SK-N-SH (cell line): Measurements from ENCODE around the gene SIGLEC12. TPM values are rescaled to one million over a fixed set of nuclear protein-coding genes. Genes with fewer than 3 reads are reported as not detected.

Experiments
- CTCF ChIA-PET: fragments of 300-600, 350-600 bp; formaldehyde crosslinking; extraction: SDS; loops from one replicate; lab custom pipeline; 2021; lab: Yijun Ruan, JAX
- POLR2A ChIA-PET: fragments of 350-600 bp; sonication (Branson Sonifier 250); formaldehyde crosslinking; extraction: SDS; loops from one replicate; lab custom pipeline; 2020; ENCODE audit warnings: antibody characterized with exemption, inconsistent platforms; lab: Yijun Ruan, JAX
- DNase-seq: peaks from one replicate; pipeline ENCODE4 v3.0.0; 2012
- H2AFZ ChIP-seq: fragments of 200-600 bp; sonication (generic); 2 replicates; pipeline ENCODE4 v1.8.1; 2016; ENCODE audit warnings: antibody characterized with exemption, mild to moderate bottlenecking, low read depth
- H3F3A ChIP-seq: fragments of 200-600 bp; sonication (generic); replicated peaks from 2 replicates; pipeline ENCODE3; 2016; ENCODE audit warnings: antibody characterized with exemption, mild to moderate bottlenecking; ENCODE audit not compliant: insufficient read depth
- H3K27ac ChIP-seq, 2 experiments: fragments of 200-500 bp in 1 of 2; fragments of 200-600 bp in 1 of 2; sonication (Bioruptor generic) in 1 of 2; sonication (generic), shearing (Covaris generic) in 1 of 2; 2 replicates each; pipeline versions ENCODE4 v1.5.1 to v1.6.1; 2014 to 2016; ENCODE audit warnings: low read depth in 2 of 2, inconsistent platforms in 1 of 2, low read length in 1 of 2, mild to moderate bottlenecking in 1 of 2, mixed read lengths in 1 of 2
- H3K27me3 ChIP-seq: fragments of 200-600 bp; sonication (generic), shearing (Covaris generic); 2 replicates; pipeline ENCODE4 v1.6.1; 2016; ENCODE audit warnings: mixed run types; ENCODE audit not compliant: insufficient read depth
- H3K36me3 ChIP-seq, 2 experiments: fragments of 200-500 bp in 1 of 2; fragments of 200-600 bp in 1 of 2; sonication (Bioruptor generic) in 1 of 2; sonication (generic) in 1 of 2; replicated peaks in 1 of 2; 2 replicates each; pipeline versions ENCODE3 to v1.5.1; 2014 to 2016; ENCODE audit warnings: low read length in 1 of 2, mild to moderate bottlenecking in 1 of 2; ENCODE audit not compliant: insufficient read depth in 2 of 2, control insufficient read depth in 1 of 2
- H3K4me1 ChIP-seq, 2 experiments: fragments of 200-500 bp in 1 of 2; fragments of 200-600 bp in 1 of 2; sonication (Bioruptor generic) in 1 of 2; sonication (generic), shearing (Covaris generic) in 1 of 2; 2 replicates each; pipeline versions ENCODE4 v1.5.1 to v1.6.1; 2014 to 2016; ENCODE audit warnings: low read depth in 1 of 2, low read length in 1 of 2, mixed run types in 1 of 2; ENCODE audit not compliant: insufficient read depth in 2 of 2, control insufficient read depth in 1 of 2
- H3K4me2 ChIP-seq: fragments of 200-600 bp; sonication (generic), shearing (Covaris generic); 2 replicates; pipeline ENCODE4 v1.6.1; 2017; ENCODE audit warnings: mixed run types
- H3K4me3 ChIP-seq, 2 experiments: fragments of 200-500 bp in 1 of 2; fragments of 200-600 bp in 1 of 2; sonication (Bioruptor generic) in 1 of 2; sonication (generic), shearing (Covaris generic) in 1 of 2; 2 replicates each; pipeline versions ENCODE4 v1.5.1 to v1.8.1; 2014 to 2016; ENCODE audit warnings: low read depth in 2 of 2, inconsistent platforms in 1 of 2, low read length in 1 of 2, mild to moderate bottlenecking in 1 of 2, mixed read lengths in 1 of 2, moderate library complexity in 1 of 2
- H3K79me2 ChIP-seq: fragments of 200-600 bp; sonication (generic); 2 replicates; pipeline ENCODE4 v1.8.1; 2017; ENCODE audit warnings: mild to moderate bottlenecking; ENCODE audit not compliant: insufficient read depth
- H3K9ac ChIP-seq: fragments of 200-600 bp; sonication (generic); 2 replicates; pipeline ENCODE4 v1.6.1; 2017; ENCODE audit warnings: mixed run types
- H3K9me2 ChIP-seq: fragments of 200-600 bp; sonication (generic); 2 replicates; pipeline ENCODE4 v1.6.1; 2017; ENCODE audit warnings: mixed run types
- H3K9me3 ChIP-seq: fragments of 200-600 bp; sonication (generic); 2 replicates; pipeline ENCODE4 v1.6.1; 2017; ENCODE audit warnings: mixed run types, mild to moderate bottlenecking, moderate library complexity
- H4K20me1 ChIP-seq: fragments of 200-600 bp; sonication (generic); 2 replicates; pipeline ENCODE4 v1.6.1; 2017; ENCODE audit warnings: mild to moderate bottlenecking, mixed run types; ENCODE audit not compliant: insufficient read depth
- EP300 ChIP-seq, 2 experiments: IDR thresholded peaks; 2 replicates each; pipeline versions ENCODE4 v1.4.0 to v1.6.1; 2012; ENCODE audit warnings: borderline replicate concordance in 1 of 2, low read depth in 1 of 2, low read length in 1 of 2
- MEF2A ChIP-seq: IDR thresholded peaks from 2 replicates; pipeline ENCODE4 v1.4.0; 2012; ENCODE audit warnings: low read depth, borderline replicate concordance
- MXI1 ChIP-seq: IDR thresholded peaks from 2 replicates; pipeline ENCODE4 v1.6.1; 2012; ENCODE audit warnings: mild to moderate bottlenecking, low read depth, low read length, improper control_type of control experiment
- NFIC ChIP-seq: IDR thresholded peaks from 2 replicates; pipeline ENCODE4 v1.4.0; 2012; ENCODE audit warnings: borderline replicate concordance
- RAD21 ChIP-seq: IDR thresholded peaks from 2 replicates; pipeline ENCODE4 v1.6.1; 2012; ENCODE audit warnings: mild to moderate bottlenecking, low read length
- SIN3A ChIP-seq: IDR thresholded peaks from 2 replicates; pipeline ENCODE4 v1.6.1; 2012; ENCODE audit warnings: low read depth, mild to moderate bottlenecking, low read length, moderate library complexity, borderline replicate concordance
- USF1 ChIP-seq: IDR thresholded peaks from 2 replicates; pipeline ENCODE4 v1.4.0; 2012; ENCODE audit warnings: low read depth, borderline replicate concordance
- WGBS: methylation state at CpG from one replicate; pipeline ENCODE4 v1.1.6; 2017; ENCODE audit warnings: low lambda C conversion rate; 5-methylcytosine and 5-hydroxymethylcytosine counted together
- polyA plus RNA-seq, 3 experiments: library from polyadenylated mRNA; depleted of rRNA; stranded (reverse); fragments of >200 nt; gene quantifications; 2 replicates each; pipeline ENCODE4 v1.2.3, GENCODE V29; 2012
- TF ChIP-seq, protein P1 (sequence below): IDR thresholded peaks from 2 replicates; pipeline ENCODE4; 2012
- TF ChIP-seq, protein P2 (sequence below): IDR thresholded peaks from 2 replicates; pipeline ENCODE4 v1.4.0; 2012; ENCODE audit warnings: low read depth
- TF ChIP-seq, protein P3 (sequence below): fragments of 150-350 bp; IDR thresholded peaks from 2 replicates; pipeline ENCODE4 v1.6.1; 2017; ENCODE audit warnings: antibody characterized with exemption, low read length, low read depth, borderline replicate concordance
- TF ChIP-seq, protein P4 (sequence below): IDR thresholded peaks from 2 replicates; pipeline ENCODE4 v1.6.1; 2012; ENCODE audit warnings: mild to moderate bottlenecking, low read depth, low read length, moderate library complexity
- TF ChIP-seq, protein P5 (sequence below): fragments of 150-350 bp; IDR thresholded peaks from 2 replicates; pipeline ENCODE4 v1.6.1; 2016; ENCODE audit warnings: mild to moderate bottlenecking, low read depth, low read length

The SIGLEC12 gene
- polyA plus RNA-seq, 1 of the 3 experiments (the other 2 are of a cell fraction): not detected

DNA sequence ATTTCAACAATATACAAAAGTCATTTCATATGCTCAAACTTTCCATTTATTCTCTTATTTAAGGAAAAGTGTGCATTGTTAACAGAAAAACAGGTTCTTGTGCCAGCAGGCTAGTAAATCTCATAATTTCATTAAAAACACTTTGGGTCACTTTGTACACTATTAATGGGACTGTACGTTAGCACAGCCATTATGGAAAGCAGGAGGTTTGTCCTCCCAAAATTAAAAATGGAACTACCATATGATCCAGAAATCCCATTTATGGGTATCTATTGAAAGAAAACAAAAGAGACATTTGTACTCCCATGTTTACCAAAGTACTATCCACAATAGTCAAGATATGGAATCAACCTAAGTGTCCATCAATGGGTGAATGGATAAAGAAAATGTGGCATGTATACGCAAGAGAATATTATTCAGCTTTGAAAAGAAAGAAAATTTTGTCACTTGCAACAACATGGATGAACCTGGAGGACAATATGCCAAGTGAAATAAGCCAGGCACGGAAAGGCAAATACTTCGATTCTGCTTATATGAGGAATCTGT is 38.3 kb upstream of the SIGLEC12 start:
- TF ChIP-seq NFIC: no peak
- TF ChIP-seq, protein P1, sequence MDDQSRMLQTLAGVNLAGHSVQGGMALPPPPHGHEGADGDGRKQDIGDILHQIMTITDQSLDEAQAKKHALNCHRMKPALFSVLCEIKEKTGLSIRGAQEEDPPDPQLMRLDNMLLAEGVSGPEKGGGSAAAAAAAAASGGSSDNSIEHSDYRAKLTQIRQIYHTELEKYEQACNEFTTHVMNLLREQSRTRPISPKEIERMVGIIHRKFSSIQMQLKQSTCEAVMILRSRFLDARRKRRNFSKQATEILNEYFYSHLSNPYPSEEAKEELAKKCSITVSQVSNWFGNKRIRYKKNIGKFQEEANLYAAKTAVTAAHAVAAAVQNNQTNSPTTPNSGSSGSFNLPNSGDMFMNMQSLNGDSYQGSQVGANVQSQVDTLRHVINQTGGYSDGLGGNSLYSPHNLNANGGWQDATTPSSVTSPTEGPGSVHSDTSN: no peak
- TF ChIP-seq SIN3A: no peak
- no peak for TF ChIP-seq RAD21
- TF ChIP-seq, protein P2, sequence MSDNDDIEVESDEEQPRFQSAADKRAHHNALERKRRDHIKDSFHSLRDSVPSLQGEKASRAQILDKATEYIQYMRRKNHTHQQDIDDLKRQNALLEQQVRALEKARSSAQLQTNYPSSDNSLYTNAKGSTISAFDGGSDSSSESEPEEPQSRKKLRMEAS: no peak
- TF ChIP-seq MEF2A: no peak
- TF ChIP-seq, protein P3, sequence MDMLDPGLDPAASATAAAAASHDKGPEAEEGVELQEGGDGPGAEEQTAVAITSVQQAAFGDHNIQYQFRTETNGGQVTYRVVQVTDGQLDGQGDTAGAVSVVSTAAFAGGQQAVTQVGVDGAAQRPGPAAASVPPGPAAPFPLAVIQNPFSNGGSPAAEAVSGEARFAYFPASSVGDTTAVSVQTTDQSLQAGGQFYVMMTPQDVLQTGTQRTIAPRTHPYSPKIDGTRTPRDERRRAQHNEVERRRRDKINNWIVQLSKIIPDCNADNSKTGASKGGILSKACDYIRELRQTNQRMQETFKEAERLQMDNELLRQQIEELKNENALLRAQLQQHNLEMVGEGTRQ: no peak
- TF ChIP-seq EP300 (IDR thresholded peaks at IDR 0.05; ENCODE audit: borderline replicate concordance in 1 of 2, low read depth in 1 of 2, low read length in 1 of 2): no peak
- no peak for TF ChIP-seq USF1
- TF ChIP-seq, protein P4, sequence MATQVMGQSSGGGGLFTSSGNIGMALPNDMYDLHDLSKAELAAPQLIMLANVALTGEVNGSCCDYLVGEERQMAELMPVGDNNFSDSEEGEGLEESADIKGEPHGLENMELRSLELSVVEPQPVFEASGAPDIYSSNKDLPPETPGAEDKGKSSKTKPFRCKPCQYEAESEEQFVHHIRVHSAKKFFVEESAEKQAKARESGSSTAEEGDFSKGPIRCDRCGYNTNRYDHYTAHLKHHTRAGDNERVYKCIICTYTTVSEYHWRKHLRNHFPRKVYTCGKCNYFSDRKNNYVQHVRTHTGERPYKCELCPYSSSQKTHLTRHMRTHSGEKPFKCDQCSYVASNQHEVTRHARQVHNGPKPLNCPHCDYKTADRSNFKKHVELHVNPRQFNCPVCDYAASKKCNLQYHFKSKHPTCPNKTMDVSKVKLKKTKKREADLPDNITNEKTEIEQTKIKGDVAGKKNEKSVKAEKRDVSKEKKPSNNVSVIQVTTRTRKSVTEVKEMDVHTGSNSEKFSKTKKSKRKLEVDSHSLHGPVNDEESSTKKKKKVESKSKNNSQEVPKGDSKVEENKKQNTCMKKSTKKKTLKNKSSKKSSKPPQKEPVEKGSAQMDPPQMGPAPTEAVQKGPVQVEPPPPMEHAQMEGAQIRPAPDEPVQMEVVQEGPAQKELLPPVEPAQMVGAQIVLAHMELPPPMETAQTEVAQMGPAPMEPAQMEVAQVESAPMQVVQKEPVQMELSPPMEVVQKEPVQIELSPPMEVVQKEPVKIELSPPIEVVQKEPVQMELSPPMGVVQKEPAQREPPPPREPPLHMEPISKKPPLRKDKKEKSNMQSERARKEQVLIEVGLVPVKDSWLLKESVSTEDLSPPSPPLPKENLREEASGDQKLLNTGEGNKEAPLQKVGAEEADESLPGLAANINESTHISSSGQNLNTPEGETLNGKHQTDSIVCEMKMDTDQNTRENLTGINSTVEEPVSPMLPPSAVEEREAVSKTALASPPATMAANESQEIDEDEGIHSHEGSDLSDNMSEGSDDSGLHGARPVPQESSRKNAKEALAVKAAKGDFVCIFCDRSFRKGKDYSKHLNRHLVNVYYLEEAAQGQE: no peak
- TF ChIP-seq MXI1: no peak
- TF ChIP-seq, protein P5, sequence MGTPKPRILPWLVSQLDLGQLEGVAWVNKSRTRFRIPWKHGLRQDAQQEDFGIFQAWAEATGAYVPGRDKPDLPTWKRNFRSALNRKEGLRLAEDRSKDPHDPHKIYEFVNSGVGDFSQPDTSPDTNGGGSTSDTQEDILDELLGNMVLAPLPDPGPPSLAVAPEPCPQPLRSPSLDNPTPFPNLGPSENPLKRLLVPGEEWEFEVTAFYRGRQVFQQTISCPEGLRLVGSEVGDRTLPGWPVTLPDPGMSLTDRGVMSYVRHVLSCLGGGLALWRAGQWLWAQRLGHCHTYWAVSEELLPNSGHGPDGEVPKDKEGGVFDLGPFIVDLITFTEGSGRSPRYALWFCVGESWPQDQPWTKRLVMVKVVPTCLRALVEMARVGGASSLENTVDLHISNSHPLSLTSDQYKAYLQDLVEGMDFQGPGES: no peak
- 3% methylated on average over 4 of the region's 4 CpGs for WGBS
- ChIA-PET CTCF (interaction anchor here (1.2 kb wide), 1 partner anchor 118 kb away, joined by 3 read pairs; no protein-coding TSS in a partner anchor), POLR2A (no interaction called here)
- DNase-seq: no peak
- Histone ChIP-seq H2AFZ (no peak overlapping the region), H3K9me2 (no peaks in the 10 kb centered on the region), H3K27ac (no peak overlapping the region), H3K36me3 (no peaks in the 10 kb centered on the region), H3K27me3 (peaks cover 23% of the 10 kb centered on the region; the same call in 1 of the 2 replicates), H4K20me1 (no peaks in the 10 kb centered on the region), H3K4me1 (no peaks in the 10 kb centered on the region), H3K4me3 (no peak overlapping the region), H3K79me2 (no peaks in the 10 kb centered on the region), H3F3A (no peaks in the 10 kb centered on the region), H3K4me2 (no peak overlapping the region), H3K9me3 (no peaks in the 10 kb centered on the region), H3K9ac (no peak overlapping the region)
